Neural cell (in vitro differentiated cells): ENCODE measurements around the gene ROR2.

Source experiments
- EP300 ChIP-seq: fragments of 450-650 bp; conservative IDR thresholded peaks from 2 replicates; pipeline ENCODE4 v1.6.1; 2014; ENCODE audit warnings: antibody characterized with exemption, mild to moderate bottlenecking, moderate library complexity; ENCODE audit not compliant: poor library complexity, severe bottlenecking
- EZH2 ChIP-seq: fragments of 200-600, 300-800 bp; shearing (Covaris generic), sonication (generic); IDR thresholded peaks from 2 replicates; pipeline ENCODE4 v1.6.1; 2014; ENCODE audit warnings: antibody characterized with exemption, low read length, borderline replicate concordance, mild to moderate bottlenecking; ENCODE audit not compliant: insufficient read depth, poor library complexity, severe bottlenecking
- POLR2AphosphoS5 ChIP-seq: IDR thresholded peaks from 2 replicates; pipeline ENCODE4 v1.6.1; 2012
- TF ChIP-seq, protein P1 (sequence below): fragments of 450-650 bp; IDR thresholded peaks from 2 replicates; pipeline ENCODE4 v1.5.1; 2014; ENCODE audit warnings: antibody characterized with exemption, mild to moderate bottlenecking, moderate library complexity; ENCODE audit not compliant: poor library complexity, severe bottlenecking

DNA sequence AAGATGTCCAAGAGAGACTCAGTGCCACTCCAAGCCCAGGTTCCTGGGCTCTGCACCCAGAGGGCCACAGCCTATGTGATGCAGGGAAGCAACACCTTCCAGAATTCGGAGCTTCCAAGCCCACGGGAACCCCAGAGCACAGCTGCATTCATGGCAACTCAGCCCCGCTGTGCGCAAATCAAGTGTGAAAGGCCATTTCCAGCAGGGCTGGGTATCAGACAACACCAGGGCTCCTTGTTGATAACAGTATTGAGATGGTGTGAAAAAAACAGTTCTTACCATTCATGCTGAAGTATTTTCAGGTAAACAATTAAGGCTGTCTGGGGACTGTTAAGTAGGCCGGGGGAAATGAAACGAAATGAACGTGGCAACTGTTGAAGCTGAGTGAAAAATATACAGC is 10.1 kb downstream of the ROR2 start:
- TF ChIP-seq, protein P1, sequence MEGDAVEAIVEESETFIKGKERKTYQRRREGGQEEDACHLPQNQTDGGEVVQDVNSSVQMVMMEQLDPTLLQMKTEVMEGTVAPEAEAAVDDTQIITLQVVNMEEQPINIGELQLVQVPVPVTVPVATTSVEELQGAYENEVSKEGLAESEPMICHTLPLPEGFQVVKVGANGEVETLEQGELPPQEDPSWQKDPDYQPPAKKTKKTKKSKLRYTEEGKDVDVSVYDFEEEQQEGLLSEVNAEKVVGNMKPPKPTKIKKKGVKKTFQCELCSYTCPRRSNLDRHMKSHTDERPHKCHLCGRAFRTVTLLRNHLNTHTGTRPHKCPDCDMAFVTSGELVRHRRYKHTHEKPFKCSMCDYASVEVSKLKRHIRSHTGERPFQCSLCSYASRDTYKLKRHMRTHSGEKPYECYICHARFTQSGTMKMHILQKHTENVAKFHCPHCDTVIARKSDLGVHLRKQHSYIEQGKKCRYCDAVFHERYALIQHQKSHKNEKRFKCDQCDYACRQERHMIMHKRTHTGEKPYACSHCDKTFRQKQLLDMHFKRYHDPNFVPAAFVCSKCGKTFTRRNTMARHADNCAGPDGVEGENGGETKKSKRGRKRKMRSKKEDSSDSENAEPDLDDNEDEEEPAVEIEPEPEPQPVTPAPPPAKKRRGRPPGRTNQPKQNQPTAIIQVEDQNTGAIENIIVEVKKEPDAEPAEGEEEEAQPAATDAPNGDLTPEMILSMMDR = no peak
- no peak for TF ChIP-seq POLR2AphosphoS5
- TF ChIP-seq EZH2 = no peak
- TF ChIP-seq EP300 = no peak
